GM12865 (cell line): ENCODE measurements around the gene KLHL21.

Experiments
- DNase-seq: peaks from one replicate; pipeline ENCODE4 v3.0.0; 2010; ENCODE audit warnings: low read depth
- H3K4me3 ChIP-seq: 2 replicates; pipeline ENCODE4 v1.5.1; 2011; ENCODE audit warnings: mild to moderate bottlenecking, low read depth, low read length, control low read depth
- TF ChIP-seq, protein P1 (sequence below): IDR thresholded peaks from 2 replicates; pipeline ENCODE4 v1.5.1; 2011; ENCODE audit warnings: low read length, control low read depth, low read depth, inconsistent platforms; ENCODE audit not compliant: insufficient read depth; ENCODE audit errors: missing control alignments

The KLHL21 gene

GRCh38 chr1:6592441-6592840, 10.2 kb downstream of the KLHL21 start:
- TF ChIP-seq, protein P1, sequence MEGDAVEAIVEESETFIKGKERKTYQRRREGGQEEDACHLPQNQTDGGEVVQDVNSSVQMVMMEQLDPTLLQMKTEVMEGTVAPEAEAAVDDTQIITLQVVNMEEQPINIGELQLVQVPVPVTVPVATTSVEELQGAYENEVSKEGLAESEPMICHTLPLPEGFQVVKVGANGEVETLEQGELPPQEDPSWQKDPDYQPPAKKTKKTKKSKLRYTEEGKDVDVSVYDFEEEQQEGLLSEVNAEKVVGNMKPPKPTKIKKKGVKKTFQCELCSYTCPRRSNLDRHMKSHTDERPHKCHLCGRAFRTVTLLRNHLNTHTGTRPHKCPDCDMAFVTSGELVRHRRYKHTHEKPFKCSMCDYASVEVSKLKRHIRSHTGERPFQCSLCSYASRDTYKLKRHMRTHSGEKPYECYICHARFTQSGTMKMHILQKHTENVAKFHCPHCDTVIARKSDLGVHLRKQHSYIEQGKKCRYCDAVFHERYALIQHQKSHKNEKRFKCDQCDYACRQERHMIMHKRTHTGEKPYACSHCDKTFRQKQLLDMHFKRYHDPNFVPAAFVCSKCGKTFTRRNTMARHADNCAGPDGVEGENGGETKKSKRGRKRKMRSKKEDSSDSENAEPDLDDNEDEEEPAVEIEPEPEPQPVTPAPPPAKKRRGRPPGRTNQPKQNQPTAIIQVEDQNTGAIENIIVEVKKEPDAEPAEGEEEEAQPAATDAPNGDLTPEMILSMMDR = no peak
- DNase-seq = no peak
- H3K4me3 ChIP-seq = no peak overlapping the region

DNA sequence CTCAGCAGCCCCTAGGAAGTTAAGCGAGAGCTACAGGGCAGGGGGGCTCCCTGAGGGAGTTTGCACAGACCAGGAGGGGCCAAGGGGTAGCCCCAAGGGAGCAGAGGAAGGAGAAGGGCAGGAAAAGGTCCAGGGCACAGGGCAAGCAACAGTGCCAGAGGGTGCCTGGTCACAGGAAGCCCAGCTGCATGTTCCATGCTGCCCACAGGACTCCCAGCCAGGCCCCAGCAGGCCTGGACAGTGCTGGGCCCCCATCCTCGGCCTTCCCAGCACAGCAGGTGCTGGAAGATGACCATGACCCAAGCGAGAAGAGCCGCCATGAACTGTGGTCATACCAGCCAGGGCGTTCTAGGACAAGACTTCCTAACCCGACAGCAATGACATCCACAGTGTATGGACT, 11.0 kb downstream of the KLHL21 start:
- TF ChIP-seq, protein P1 = no peak
- no peak overlapping the region for H3K4me3 ChIP-seq
- DNase-seq = no peak

DNA sequence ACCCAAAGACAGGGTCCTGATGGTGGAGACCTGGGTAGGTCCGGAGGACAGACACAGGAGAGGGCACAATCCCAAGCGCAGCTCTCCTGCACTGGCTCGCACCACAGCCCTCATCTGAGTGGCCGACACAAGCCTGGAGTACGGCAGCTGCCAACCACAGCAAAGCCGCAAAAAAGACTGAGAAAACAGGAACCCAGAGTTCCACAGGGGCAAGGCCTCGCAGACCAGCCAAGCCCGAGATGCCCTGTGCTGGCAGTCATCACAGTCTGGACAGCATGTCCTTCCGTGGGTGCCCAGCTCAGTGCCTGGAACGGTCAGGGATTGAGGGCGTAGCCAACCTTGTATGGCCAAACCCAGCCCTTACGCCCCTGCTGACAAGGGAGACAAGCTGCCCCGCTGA, 11.4 kb downstream of the KLHL21 start:
- no peak for DNase-seq
- TF ChIP-seq, protein P1 = no peak
- H3K4me3 ChIP-seq = no peak overlapping the region

DNA sequence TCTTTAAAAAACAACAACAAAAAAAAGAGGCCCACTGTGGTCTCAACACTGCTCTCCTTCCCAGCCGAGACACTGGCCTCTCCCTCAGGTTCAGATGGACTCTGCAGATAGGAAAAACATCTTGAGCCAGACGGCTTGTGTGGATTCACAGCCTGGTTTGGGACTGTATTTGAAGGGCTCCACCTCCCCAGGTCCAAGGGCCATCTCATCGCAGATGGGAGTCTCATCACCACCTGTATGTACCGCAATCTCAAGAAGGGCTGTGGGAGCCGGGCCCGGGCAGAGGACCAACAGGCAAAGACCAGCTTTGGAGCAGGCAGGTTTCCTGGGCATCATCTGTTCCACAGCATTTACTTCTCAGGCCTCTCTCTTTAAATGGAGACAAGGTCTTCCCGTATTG, 12.6 kb downstream of the KLHL21 start:
- H3K4me3 ChIP-seq = no peak overlapping the region
- DNase-seq = no peak
- TF ChIP-seq, protein P1 = no peak

GRCh38 chr1:6588893-6589520, 13.7 kb downstream of the KLHL21 start:
- no peak overlapping the region for H3K4me3 ChIP-seq
- TF ChIP-seq, protein P1 = no peak
- DNase-seq = no peak

DNA sequence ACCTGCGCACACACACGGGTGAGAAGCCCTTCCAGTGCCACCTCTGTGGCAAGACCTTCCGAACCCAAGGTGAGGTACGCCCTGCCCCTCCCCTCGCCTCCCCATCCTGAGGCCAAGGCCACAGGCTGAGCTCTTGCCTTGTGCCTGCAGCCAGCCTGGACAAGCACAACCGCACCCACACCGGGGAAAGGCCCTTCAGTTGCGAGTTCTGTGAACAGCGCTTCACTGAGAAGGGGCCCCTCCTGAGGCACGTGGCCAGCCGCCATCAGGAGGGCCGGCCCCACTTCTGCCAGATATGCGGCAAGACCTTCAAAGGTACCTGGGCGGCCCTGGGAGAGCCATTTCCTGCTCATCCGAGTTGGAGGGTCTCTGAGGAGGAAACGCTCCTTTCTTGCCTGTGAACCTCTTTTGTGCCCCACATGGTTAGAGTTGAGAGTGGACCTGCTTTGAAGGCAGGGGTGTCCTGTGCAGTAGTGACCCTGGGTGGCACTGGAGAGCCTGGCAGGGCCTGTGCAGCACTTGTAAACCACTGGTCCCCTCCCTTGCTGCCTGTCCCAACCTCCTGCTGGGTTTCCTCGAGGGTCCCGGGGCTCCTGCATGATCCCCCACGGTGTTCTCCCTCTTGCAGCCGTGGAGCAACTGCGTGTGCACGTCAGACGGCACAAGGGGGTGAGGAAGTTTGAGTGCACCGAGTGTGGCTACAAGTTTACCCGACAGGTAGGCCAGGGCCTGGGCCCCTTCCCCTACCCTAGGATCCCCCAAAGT, 14.4 kb downstream of the KLHL21 start:
- TF ChIP-seq, protein P1 = no peak
- DNase-seq = no peak
- no peak overlapping the region for H3K4me3 ChIP-seq
